ELR (cell line): ENCODE data around the gene ALPK3.

Source experiments
- DNase-seq: peaks from one replicate; pipeline ENCODE4 v3.0.0-alpha.2; 2015; ENCODE audit warnings: low read depth

Gene ALPK3, protein sequence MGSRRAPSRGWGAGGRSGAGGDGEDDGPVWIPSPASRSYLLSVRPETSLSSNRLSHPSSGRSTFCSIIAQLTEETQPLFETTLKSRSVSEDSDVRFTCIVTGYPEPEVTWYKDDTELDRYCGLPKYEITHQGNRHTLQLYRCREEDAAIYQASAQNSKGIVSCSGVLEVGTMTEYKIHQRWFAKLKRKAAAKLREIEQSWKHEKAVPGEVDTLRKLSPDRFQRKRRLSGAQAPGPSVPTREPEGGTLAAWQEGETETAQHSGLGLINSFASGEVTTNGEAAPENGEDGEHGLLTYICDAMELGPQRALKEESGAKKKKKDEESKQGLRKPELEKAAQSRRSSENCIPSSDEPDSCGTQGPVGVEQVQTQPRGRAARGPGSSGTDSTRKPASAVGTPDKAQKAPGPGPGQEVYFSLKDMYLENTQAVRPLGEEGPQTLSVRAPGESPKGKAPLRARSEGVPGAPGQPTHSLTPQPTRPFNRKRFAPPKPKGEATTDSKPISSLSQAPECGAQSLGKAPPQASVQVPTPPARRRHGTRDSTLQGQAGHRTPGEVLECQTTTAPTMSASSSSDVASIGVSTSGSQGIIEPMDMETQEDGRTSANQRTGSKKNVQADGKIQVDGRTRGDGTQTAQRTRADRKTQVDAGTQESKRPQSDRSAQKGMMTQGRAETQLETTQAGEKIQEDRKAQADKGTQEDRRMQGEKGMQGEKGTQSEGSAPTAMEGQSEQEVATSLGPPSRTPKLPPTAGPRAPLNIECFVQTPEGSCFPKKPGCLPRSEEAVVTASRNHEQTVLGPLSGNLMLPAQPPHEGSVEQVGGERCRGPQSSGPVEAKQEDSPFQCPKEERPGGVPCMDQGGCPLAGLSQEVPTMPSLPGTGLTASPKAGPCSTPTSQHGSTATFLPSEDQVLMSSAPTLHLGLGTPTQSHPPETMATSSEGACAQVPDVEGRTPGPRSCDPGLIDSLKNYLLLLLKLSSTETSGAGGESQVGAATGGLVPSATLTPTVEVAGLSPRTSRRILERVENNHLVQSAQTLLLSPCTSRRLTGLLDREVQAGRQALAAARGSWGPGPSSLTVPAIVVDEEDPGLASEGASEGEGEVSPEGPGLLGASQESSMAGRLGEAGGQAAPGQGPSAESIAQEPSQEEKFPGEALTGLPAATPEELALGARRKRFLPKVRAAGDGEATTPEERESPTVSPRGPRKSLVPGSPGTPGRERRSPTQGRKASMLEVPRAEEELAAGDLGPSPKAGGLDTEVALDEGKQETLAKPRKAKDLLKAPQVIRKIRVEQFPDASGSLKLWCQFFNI (N-terminal part only)

DNA sequence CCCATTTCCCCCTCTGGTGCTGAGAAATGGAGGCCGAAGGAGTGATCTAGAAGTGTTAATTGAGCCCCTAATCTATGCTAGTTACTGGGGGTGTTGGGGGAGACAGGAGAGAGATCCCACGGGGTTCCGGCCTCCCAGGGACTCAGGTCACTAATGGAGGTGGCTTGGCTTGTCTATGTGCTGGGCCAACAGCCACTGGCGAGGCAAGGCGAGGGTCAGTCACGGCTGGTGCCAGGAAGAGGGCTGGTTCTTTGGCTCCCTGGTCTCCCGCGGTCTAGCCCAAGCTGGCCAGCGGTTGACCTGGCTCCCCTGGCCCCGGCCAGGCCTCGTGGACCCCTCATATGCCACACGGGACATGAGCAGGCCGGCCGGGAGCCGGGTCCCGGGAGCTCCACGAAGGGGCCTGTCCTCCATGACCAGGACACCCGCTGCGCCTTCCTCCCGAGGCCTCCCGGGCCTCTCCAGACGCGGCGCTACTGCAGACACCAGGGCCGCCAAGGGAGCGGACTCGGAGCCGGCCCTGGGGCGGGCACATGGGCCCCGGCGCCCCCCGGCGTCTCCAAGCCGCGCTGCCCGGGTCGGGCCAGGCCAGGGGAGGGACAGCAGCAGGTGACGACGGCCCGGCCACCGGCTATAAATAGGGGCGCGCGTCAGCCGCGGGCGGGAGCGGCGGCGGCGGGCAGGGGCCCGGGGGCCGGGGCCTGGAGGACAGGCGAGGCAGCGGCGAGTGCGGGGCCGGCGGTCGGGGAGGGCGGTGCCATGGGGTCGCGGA lies at the start of gene ALPK3:
Gene ALPK3, plus strand, starts transcription at position 663 of the 772 bp plus-strand sequence. Its CDS starts 97 bp downstream, at position 760.
- no peak for DNase-seq

GRCh38 chr15:84772031-84772430 lies 45.1 kb upstream of the ALPK3 start:
- no peak for DNase-seq

- no peak for DNase-seq
These were observed 44.7 kb upstream of the ALPK3 start for GRCh38 chr15:84772467-84772866.

GRCh38 chr15:84773716-84774115 lies 43.4 kb upstream of the ALPK3 start:
- DNase-seq = no peak

- DNase-seq = no peak
These were observed 41.2 kb upstream of the ALPK3 start for GRCh38 chr15:84775867-84776449.

- no peak for DNase-seq
These were observed 39.0 kb upstream of the ALPK3 start for GRCh38 chr15:84778194-84778593.

GRCh38 chr15:84780492-84780891 lies 36.7 kb upstream of the ALPK3 start:
- DNase-seq = no peak

- no peak for DNase-seq
These were observed 35.7 kb upstream of the ALPK3 start for GRCh38 chr15:84781495-84781894.

DNA sequence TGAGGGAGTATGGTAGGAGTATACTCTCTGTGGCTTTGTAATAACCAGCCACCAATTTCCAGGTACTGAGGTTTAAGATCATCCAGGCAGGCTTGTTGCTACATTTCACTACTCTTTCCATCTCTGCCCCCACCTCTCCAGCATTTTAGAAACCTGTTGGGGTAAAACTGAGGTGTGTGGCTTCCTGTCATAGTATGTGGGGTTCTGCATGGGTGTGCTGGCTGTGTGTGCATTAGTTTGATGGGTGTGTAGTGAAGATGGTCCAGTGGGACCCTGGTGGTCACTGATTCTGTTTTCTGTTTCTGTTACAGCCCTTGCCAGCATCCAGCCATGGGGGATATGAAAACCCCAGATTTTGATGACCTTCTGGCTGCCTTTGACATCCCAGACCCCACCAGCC lies 34.8 kb upstream of the ALPK3 start:
- no peak for DNase-seq

- no peak for DNase-seq
These were observed 33.5 kb upstream of the ALPK3 start for GRCh38 chr15:84783493-84784251.

GRCh38 chr15:84784262-84784661 lies 32.9 kb upstream of the ALPK3 start:
- DNase-seq = no peak

DNA sequence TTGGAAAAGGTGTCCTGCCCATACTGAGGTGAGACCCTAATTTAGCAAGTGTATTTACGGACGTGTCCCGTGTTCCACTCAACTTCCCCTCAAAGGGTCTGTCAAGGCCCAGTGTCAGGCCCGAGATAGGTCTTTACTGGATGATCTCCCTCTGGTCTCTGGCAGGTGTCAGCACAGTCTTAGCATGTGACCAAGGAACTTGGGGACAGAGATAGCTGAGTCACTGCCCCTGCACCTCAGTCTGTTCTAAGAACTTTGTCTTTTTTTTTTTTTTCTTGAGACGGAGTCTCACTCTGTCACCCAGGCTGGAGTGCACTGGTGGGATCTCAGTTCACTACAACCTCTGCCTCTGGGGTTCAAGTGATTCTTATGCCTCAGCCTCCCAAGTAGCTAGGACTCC lies 32.1 kb upstream of the ALPK3 start:
- no peak for DNase-seq

- DNase-seq = no peak
These were observed 28.7 kb upstream of the ALPK3 start for GRCh38 chr15:84788500-84788899.

DNA sequence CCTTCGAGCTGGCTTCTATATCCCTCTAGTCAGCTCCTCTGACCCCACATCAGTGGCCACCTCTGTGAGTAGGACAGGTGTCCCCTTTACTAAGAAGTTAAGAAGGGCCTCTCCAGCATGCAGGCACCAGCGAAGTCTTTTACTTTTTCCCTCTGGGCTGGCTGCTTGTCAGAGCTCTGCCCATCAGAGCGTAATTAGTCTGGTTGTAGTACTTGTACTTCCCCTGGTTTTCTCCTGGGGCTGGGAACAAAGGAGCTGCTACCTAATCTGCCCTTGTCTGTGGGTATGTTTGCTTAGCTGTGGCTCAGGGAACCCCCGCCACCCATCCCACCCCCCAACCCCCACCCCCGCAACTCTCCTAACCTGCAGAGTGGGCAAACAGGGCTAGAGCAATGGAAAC lies 27.4 kb upstream of the ALPK3 start:
- DNase-seq = no peak

- DNase-seq = no peak
These were observed 26.5 kb upstream of the ALPK3 start for GRCh38 chr15:84790676-84791075.

- no peak for DNase-seq
These were observed 25.4 kb upstream of the ALPK3 start for GRCh38 chr15:84791763-84792162.

DNA sequence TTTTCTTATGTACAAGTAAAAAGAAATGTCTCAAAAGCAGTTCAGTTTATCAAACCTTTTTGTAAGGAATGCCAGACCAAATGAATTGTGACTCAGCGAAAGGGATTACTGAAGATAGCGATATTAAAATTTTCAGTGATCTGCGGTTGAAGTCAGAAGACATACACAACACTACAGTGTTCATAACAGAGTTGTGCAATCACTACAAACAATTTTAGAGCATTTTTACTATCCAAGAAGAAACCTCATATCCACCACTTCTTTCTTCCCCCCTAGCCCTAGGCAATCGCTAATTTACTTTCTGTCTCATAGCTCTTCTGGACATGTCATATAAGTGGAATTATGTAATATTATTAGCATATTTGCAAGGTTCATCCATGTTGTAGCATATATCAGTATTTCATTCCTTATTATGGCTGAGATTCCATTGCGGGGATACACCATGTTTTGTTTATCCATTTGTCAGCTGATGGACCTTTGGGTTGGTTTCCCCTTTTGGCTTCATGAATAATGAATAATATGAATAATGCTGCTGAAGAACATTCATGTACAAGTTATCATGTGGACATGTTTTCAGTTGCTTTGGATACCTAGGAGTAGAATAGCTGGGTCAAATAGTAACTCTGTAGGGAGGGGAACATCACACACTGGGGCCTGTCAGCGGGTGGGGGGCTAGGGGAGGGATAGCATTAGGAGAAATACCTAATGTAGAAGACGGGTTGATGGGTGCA lies 23.6 kb upstream of the ALPK3 start:
- no peak for DNase-seq

DNA sequence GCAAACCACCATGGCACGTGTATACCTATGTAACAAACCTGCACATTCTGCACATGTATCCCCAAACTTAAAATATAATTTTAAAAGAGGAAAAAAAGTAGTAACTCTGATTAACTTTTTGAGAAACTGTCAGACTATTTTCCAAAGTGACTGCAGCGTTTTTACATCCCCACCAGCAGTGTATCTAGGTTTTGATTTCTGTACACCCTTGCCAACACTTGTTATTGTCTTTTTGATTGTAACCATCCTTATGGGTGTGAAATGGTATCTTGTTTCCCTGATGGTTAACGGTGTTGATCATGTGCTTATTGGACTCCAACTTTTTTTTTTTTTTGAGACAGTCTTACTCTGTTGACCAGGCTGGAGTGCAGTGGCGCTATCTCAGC lies 23.0 kb upstream of the ALPK3 start:
- no peak for DNase-seq

DNA sequence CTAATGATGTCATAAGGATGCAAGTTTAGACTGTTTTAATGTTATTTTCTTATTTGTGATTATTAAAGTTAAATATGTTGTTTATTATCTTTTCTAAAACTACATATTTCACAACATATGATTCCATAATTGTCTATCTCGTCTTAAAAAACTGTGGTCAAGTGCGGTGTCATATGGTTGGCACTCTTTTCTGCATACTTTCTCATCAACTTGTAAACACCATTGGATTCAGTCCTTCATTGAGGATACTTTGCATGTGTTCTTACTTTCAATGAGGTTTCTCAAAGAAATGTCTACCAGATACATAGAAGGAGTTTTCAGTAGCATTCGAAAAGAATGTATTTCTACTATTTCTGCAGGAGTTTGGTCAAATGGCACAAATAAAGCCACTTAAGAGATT lies 22.0 kb upstream of the ALPK3 start:
- no peak for DNase-seq

DNA sequence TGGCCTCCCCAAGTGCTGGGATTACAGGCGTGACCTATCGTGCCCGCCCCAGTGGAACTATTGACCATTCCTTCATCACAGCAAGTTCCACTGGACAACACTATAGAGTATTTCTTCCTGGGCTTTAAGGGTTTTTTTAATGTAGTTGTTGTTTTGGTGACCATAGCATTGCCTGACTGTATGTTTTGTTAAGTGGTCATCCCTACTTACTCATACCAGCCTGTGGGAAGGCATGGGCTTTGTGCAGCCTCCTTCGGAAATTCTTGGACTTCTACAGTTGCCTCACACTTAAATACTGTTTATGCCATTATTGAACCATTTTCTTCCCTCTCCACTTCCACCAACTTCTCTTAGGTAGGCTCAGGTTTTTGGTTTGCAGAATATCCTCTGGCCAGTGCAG lies 19.9 kb upstream of the ALPK3 start:
- peak; percentile 43 for DNase-seq
